ENCODE data around the gene CXCL13. TPM values are rescaled to one million over a fixed set of nuclear protein-coding genes. Genes with fewer than 3 reads are reported as not detected.
"Not testable (repeated sequence)": the region's sequence is repeated elsewhere in the genome, so short reads cannot be mapped to it uniquely, and the experiment has no call there.

Gene CXCL13
- total RNA-seq = 0.44 TPM in 1 of 2 replicates, not detected in the other

- ATAC-seq (ENCODE audit: low read depth) (no peak), DNase-seq (no peak)
- TF ChIP-seq CTCF (IDR thresholded peaks at IDR 0.05) = no peak
- Mint-ChIP-seq H3K4me3 (no peak within 1 kb of the TSS), H3K4me1 (no peaks in the 10 kb centered on the region), H3K27me3 (peaks cover 4% of the 10 kb centered on the region), H3K9me3 (no peaks in the 10 kb centered on the region), H3K36me3 (ENCODE audit: low read depth) (no peaks in the 10 kb centered on the region), H3K27ac (no peak within 1 kb of the TSS)
- ChIA-PET CTCF (interaction anchor here (0.7 to 1.3 kb wide), 3 partner anchors 41 to 248 kb away, joined by 3 to 4 read pairs (median 3); no protein-coding TSS in a partner anchor), POLR2A (no interaction called here)
- intact Hi-C loops (cut with micrococcal nuclease) = no loop called here
Observed at GRCh38 chr4:77605210-77605902, at the start of gene CXCL13. TSS of gene CXCL13 (plus strand) at chr4:77605820. CDS start at chr4:77605866, 46 bp downstream.

GRCh38 chr4:77560170-77560569 lies 45.5 kb upstream of the CXCL13 start:
- DNase-seq (no peak), ATAC-seq (ENCODE audit: low read depth) (no peak)
- POLR2A ChIA-PET = no interaction called here
- H3K4me3 Mint-ChIP-seq = no peak overlapping the region
- no peak overlapping the region for H3K27ac Mint-ChIP-seq
- CTCF ChIA-PET = no interaction called here
- no peak for TF ChIP-seq CTCF (IDR thresholded peaks at IDR 0.05)
- intact Hi-C loops (cut with micrococcal nuclease) = no loop called here
- no peaks in the 10 kb centered on the region for H3K36me3 Mint-ChIP-seq (ENCODE audit: low read depth)
- H3K4me1 Mint-ChIP-seq = no peaks in the 10 kb centered on the region
- H3K9me3 Mint-ChIP-seq = peaks cover 7% of the 10 kb centered on the region
- no peaks in the 10 kb centered on the region for H3K27me3 Mint-ChIP-seq

- POLR2A ChIA-PET; H3K27me3 Mint-ChIP-seq; H3K4me1 Mint-ChIP-seq; intact Hi-C loops (cut with micrococcal nuclease); H3K27ac Mint-ChIP-seq; H3K9me3 Mint-ChIP-seq; ATAC-seq (ENCODE audit: low read depth); H3K4me3 Mint-ChIP-seq; DNase-seq; CTCF ChIA-PET; H3K36me3 Mint-ChIP-seq (ENCODE audit: low read depth): not testable (repeated sequence)
Observed at GRCh38 chr4:77561720-77562119, 43.9 kb upstream of the CXCL13 start.

GRCh38 chr4:77564231-77564630 lies 41.4 kb upstream of the CXCL13 start:
- no peak for TF ChIP-seq CTCF (IDR thresholded peaks at IDR 0.05)
- H3K27ac Mint-ChIP-seq = no peak overlapping the region
- DNase-seq (no peak), ATAC-seq (ENCODE audit: low read depth) (no peak)
- CTCF ChIA-PET = interaction anchor here (1.1 kb wide), 1 partner anchor 20 kb away, joined by 3 read pairs; no protein-coding TSS in a partner anchor
- POLR2A ChIA-PET = no interaction called here
- H3K4me3 Mint-ChIP-seq = no peak overlapping the region
- H3K4me1 Mint-ChIP-seq = no peaks in the 10 kb centered on the region
- peaks cover 4% of the 10 kb centered on the region for H3K9me3 Mint-ChIP-seq
- peaks cover 4% of the 10 kb centered on the region for H3K27me3 Mint-ChIP-seq
- intact Hi-C loops (cut with micrococcal nuclease) = no loop called here
- no peaks in the 10 kb centered on the region for H3K36me3 Mint-ChIP-seq (ENCODE audit: low read depth)

GRCh38 chr4:77566148-77566547 lies 39.5 kb upstream of the CXCL13 start:
- intact Hi-C loops (cut with micrococcal nuclease) = no loop called here
- H3K4me1 Mint-ChIP-seq = no peaks in the 10 kb centered on the region
- H3K4me3 Mint-ChIP-seq = no peak overlapping the region
- POLR2A ChIA-PET = no interaction called here
- no peaks in the 10 kb centered on the region for H3K36me3 Mint-ChIP-seq (ENCODE audit: low read depth)
- no peak for TF ChIP-seq CTCF (IDR thresholded peaks at IDR 0.05)
- DNase-seq (no peak), ATAC-seq (ENCODE audit: low read depth) (no peak)
- peaks cover 9% of the 10 kb centered on the region for H3K9me3 Mint-ChIP-seq
- CTCF ChIA-PET = no interaction called here
- no peak overlapping the region for H3K27ac Mint-ChIP-seq
- H3K27me3 Mint-ChIP-seq = peaks cover 4% of the 10 kb centered on the region

GRCh38 chr4:77567549-77567948 lies 38.1 kb upstream of the CXCL13 start:
- Mint-ChIP-seq H3K36me3 (ENCODE audit: low read depth) (no peaks in the 10 kb centered on the region), H3K4me1 (no peaks in the 10 kb centered on the region), H3K9me3 (peaks cover 11% of the 10 kb centered on the region), H3K4me3 (no peak overlapping the region), H3K27ac (no peak overlapping the region), H3K27me3 (peaks cover 4% of the 10 kb centered on the region)
- CTCF ChIA-PET = no interaction called here
- DNase-seq (no peak), ATAC-seq (ENCODE audit: low read depth) (no peak)
- intact Hi-C loops (cut with micrococcal nuclease) = no loop called here
- POLR2A ChIA-PET = no interaction called here
- no peak for TF ChIP-seq CTCF (IDR thresholded peaks at IDR 0.05)

- H3K36me3 Mint-ChIP-seq (ENCODE audit: low read depth); ATAC-seq (ENCODE audit: low read depth); H3K4me3 Mint-ChIP-seq; intact Hi-C loops (cut with micrococcal nuclease); H3K4me1 Mint-ChIP-seq; POLR2A ChIA-PET; H3K27me3 Mint-ChIP-seq; CTCF ChIA-PET; H3K27ac Mint-ChIP-seq; DNase-seq: not testable (repeated sequence)
- H3K9me3 Mint-ChIP-seq = peaks cover 15% of the 10 kb centered on the region
Observed at GRCh38 chr4:77570508-77571214, 35.0 kb upstream of the CXCL13 start.
